Subcutaneous adipose tissue (tissue), 4 donors: Measurements from ENCODE around the gene MT4. TPM values are rescaled to one million over a fixed set of nuclear protein-coding genes. Genes with fewer than 3 reads are reported as not detected.

Source experiments
- CTCF ChIP-seq: fragments of 450-650 bp; IDR thresholded peaks from one replicate; pipeline ENCODE4 v1.5.1; 2016; ENCODE audit warnings: low read depth, mild to moderate bottlenecking, control low read depth, antibody characterized with exemption, moderate library complexity
- total RNA-seq, 4 donors: library from RNA; depleted of rRNA; stranded (reverse); fragments of >200 nt; gene quantifications; one replicate each; pipeline ENCODE4 v1.1.0, GENCODE V29; 2016

MT4 gene
- total RNA-seq, 4 donors from 2014 or later = not detected

DNA sequence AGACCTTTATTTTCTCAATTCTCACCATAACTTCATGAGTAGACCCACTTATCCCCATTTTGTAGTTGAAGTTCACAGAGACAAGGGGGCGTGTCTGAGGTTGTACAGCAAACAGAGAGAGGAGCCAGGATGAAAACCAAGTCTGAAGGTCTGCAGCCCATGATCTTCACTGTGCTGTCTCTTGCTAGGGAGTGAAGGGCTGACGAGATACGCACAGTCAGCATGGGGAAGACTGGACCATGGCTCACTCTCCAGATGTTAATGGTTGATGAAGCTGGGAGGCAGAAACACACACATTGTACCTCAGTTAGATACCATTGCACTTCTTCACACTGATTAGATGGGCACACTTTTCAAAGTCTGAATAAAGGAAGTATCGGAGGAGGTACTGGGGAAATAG, 5.8 kb upstream of the MT4 start:
- TF ChIP-seq CTCF = no peak

DNA sequence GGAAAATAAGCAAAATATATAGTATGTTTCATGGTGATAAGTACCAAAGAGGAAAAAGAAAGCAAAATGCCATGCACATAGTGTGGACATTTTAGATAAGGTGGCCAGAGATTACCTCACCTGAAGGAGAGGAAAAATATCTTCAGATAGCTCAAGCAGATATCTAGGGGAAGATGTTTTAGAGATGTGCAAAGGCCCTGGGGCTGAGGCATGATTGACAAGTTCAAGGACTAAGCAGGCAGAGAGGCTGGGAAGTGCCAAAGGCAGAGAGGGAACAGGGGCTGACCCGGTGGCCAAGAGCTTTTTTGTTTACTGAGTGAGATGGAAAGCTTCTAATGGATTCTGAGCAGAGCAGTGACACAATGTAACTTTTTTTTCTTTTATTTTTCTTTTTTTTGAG, 4.4 kb upstream of the MT4 start:
- no peak for TF ChIP-seq CTCF

GRCh38 chr16:56561126-56561525, 3.7 kb upstream of the MT4 start:
- no peak for TF ChIP-seq CTCF

DNA sequence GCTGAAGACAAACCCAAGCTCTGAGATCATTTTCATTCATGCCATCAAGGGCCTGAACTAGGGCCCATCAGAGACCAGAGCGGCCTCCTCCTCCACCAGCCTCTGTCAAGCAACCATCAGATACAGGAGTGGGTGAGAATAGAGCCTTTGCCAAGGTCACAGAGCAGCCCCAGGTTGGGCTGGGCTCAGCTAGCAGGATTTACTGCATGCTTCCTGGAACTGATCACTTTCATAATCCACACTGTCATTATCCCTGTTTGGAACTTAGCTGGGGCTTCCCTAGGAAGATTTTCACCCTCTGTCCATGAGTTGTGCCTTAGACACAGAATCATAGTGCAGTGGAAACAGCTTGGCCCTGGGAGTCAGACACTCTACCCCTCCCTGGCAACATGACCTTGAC, 5.1 kb downstream of the MT4 start:
- no peak for TF ChIP-seq CTCF

DNA sequence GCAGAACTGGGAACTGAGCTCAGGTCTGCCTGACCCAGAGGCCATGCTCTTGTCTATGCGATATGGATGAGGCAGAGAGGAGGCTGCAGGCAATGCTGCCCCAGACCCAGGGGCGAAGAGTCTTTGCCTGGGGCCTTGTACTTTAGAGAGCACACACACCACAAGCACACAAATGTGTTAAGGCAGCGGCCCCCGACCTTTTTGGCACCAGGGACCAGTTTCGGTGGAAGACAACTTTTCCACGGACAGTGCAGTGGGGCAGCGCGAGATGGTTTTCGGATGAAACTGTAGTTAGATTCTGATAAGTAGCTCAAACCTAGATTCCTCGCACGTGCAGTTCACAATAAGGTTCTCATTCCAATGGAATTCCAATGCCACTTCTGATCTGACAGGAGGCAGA, 6.7 kb downstream of the MT4 start:
- TF ChIP-seq CTCF = no peak

- no peak for TF ChIP-seq CTCF
Measured at GRCh38 chr16:56574625-56575024, 9.8 kb downstream of the MT4 start.

- TF ChIP-seq CTCF = no peak
Measured at GRCh38 chr16:56576585-56577299, 11.9 kb downstream of the MT4 start.
